ENCODE results near the gene THADA. TPM values are rescaled to one million over a fixed set of nuclear protein-coding genes. Genes with fewer than 3 reads are reported as not detected.

THADA gene
- total RNA-seq, 2 donors from 2014 or later, result 14.5 to 16.1 TPM

GRCh38 chr2:43265001-43265400 is 330.8 kb downstream of the THADA start:
- peaks cover 5 to 58% of the 10 kb centered on the region in 2 donors for H3K4me1 ChIP-seq
- H3K9me3 ChIP-seq, result no peaks in the 10 kb centered on the region
- peak overlapping the region; percentile 86 to 90 for H3K27ac ChIP-seq
- TF ChIP-seq CTCF (IDR thresholded peaks at IDR 0.05), result no peak
- no peak for DNase-seq (ENCODE audit: low spot score)
- no peaks in the 10 kb centered on the region for H3K27me3 ChIP-seq
- no peaks in the 10 kb centered on the region for H3K36me3 ChIP-seq
- peak overlapping the region in 1 of 2 donors; percentile 12 for H3K4me3 ChIP-seq

GRCh38 chr2:43262951-43263350 is 332.9 kb downstream of the THADA start:
- TF ChIP-seq CTCF (IDR thresholded peaks at IDR 0.05), result no peak
- Histone ChIP-seq H3K36me3 (no peaks in the 10 kb centered on the region), H3K27me3 (no peaks in the 10 kb centered on the region), H3K4me1 (peaks cover 0 to 38% of the 10 kb centered on the region in 2 donors), H3K9me3 (no peaks in the 10 kb centered on the region), H3K4me3 (no peak overlapping the region), H3K27ac (no peak overlapping the region)
- no peak for DNase-seq (ENCODE audit: low spot score)

- Histone ChIP-seq H3K9me3 (no peaks in the 10 kb centered on the region), H3K27ac (no peak overlapping the region), H3K4me1 (peaks cover 0 to 37% of the 10 kb centered on the region in 2 donors), H3K27me3 (no peaks in the 10 kb centered on the region), H3K36me3 (no peaks in the 10 kb centered on the region), H3K4me3 (no peak overlapping the region)
- no peak for DNase-seq (ENCODE audit: low spot score)
- no peak for TF ChIP-seq CTCF (IDR thresholded peaks at IDR 0.05)
These were observed 333.6 kb downstream of the THADA start for GRCh38 chr2:43262239-43262638.

GRCh38 chr2:43259512-43259911 is 336.3 kb downstream of the THADA start:
- no peak for DNase-seq (ENCODE audit: low spot score)
- peaks cover 0 to 10% of the 10 kb centered on the region in 2 donors for H3K4me1 ChIP-seq
- no peak overlapping the region for H3K4me3 ChIP-seq
- H3K27ac ChIP-seq, result no peak overlapping the region
- H3K36me3 ChIP-seq, result no peaks in the 10 kb centered on the region
- no peak for TF ChIP-seq CTCF (IDR thresholded peaks at IDR 0.05)
- H3K27me3 ChIP-seq, result no peaks in the 10 kb centered on the region
- H3K9me3 ChIP-seq, result no peaks in the 10 kb centered on the region

- Histone ChIP-seq H3K27me3 (no peaks in the 10 kb centered on the region), H3K27ac (no peak overlapping the region), H3K36me3 (no peaks in the 10 kb centered on the region), H3K9me3 (no peaks in the 10 kb centered on the region), H3K4me3 (no peak overlapping the region), H3K4me1 (peaks cover 0 to 6% of the 10 kb centered on the region in 2 donors)
- no peak for TF ChIP-seq CTCF (IDR thresholded peaks at IDR 0.05)
- no peak for DNase-seq (ENCODE audit: low spot score)
These were observed 337.2 kb downstream of the THADA start for GRCh38 chr2:43258547-43259156.

Measured in right atrium auricular region (tissue), 2 donors.